Heart right ventricle (tissue), 16 donors: ENCODE data around the gene LCNL1. TPM values are rescaled to one million over a fixed set of nuclear protein-coding genes. Genes with fewer than 3 reads are reported as not detected.

ENCODE experiments used
- ATAC-seq, 8 donors: fragments of 200-7000 bp; cut with Tn5 transposase; one replicate each; pipeline ENCODE4 v1.9.1; 2020; ENCODE audit warnings: mild to moderate bottlenecking in 8 of 8, moderate library complexity in 8 of 8, moderate number of reproducible peaks in 1 of 8
- DNase-seq, 2 donors: peaks; one replicate each; pipeline ENCODE4 v3.0.0-alpha.2; 2020
- H3K27ac ChIP-seq, 10 donors: fragments of 200-600 bp; sonication (generic) in 2 of 10; one replicate each; pipeline versions ENCODE4 v1.5.0 to v1.8.0; 2020 to 2022; ENCODE audit warnings: mild to moderate bottlenecking in 3 of 10
- H3K27me3 ChIP-seq, 7 donors: fragments of 200-600 bp; one replicate each; pipeline ENCODE4 v1.8.0; 2021 to 2022; ENCODE audit warnings: mild to moderate bottlenecking in 2 of 7
- H3K36me3 ChIP-seq, 9 donors: fragments of 200-600 bp; sonication (generic) in 1 of 9; one replicate each; pipeline versions ENCODE4 v1.5.0 to v1.8.0; 2020 to 2022; ENCODE audit warnings: mild to moderate bottlenecking in 2 of 9
- H3K4me1 ChIP-seq, 9 donors: fragments of 200-600 bp; sonication (generic) in 1 of 9; one replicate each; pipeline versions ENCODE4 v1.5.0 to v1.8.0; 2020 to 2022; ENCODE audit warnings: mild to moderate bottlenecking in 4 of 9
- H3K4me3 ChIP-seq, 10 donors: fragments of 200-600 bp; sonication (generic) in 2 of 10; one replicate each; pipeline versions ENCODE4 v1.5.0 to v1.8.0; 2020 to 2022; ENCODE audit warnings: mild to moderate bottlenecking in 7 of 10, moderate library complexity in 2 of 10
- H3K9me3 ChIP-seq, 11 donors: fragments of 200-600 bp in 10 of 11; sonication (generic) in 2 of 11; one replicate each; pipeline versions ENCODE4 v1.5.0 to v1.8.0; 2013 to 2022; ENCODE audit warnings: mild to moderate bottlenecking in 2 of 11, control low read depth in 1 of 11, moderate library complexity in 1 of 11
- WGBS, 2 donors: extraction: QIAGEN DNeasy Blood & Tissue Kit; methylation state at CpG; one replicate each; pipeline ENCODE4 v1.1.7; 2013; ENCODE audit warnings: inconsistent platforms in 1 of 2; 5-methylcytosine and 5-hydroxymethylcytosine counted together
- intact Hi-C, 10 donors: fragments of 100-400 bp; cut with DNase I; formaldehyde crosslinking; loops; one replicate each; pipeline versions ENCODE4 v1.11.1 to v1.14.2; 2022
- polyA plus RNA-seq, 2 donors: library from polyadenylated mRNA; stranded (reverse); fragments of 200-250 nt; gene quantifications; one replicate each; pipeline ENCODE4 v1.2.3, GENCODE V29; 2013
- total RNA-seq, 10 donors: library from RNA; stranded (reverse); fragmentation: NEBNext Ultra II Directional in 3 of 10; extraction: Animal tissue kit (Norgen Biotek cat#: 25700) in 3 of 10; gene quantifications; one replicate each; pipeline versions ENCODE4 v1.2.1 to v1.2.4, GENCODE V29; 2021 to 2023
- TF ChIP-seq, protein P1 (sequence below), 9 donors: fragments of 200-600 bp; sonication (generic) in 2 of 9; IDR thresholded peaks; one replicate each; pipeline versions ENCODE4 v1.5.0 to v1.8.0; 2021 to 2022; ENCODE audit warnings: antibody characterized with exemption in 9 of 9, mild to moderate bottlenecking in 5 of 9, moderate library complexity in 1 of 9
- donor health status: Arrhythmogenic right ventricular cardiomyopathy.
- donor health status: ischemic (EF 13 %, LVEDD 7.1; RV severe dilation, severe dysfunction).
- donor health status: healthy with polysubstance abuse.
- donor health status: DM: no; HTN: yes; CAD: no.
- donor health status: DM: no; HTN: no; CAD: no.
- donor health status: ischemic (EF 25% LVEDD 6.9; RV normal size, moderate dysfunction).
- donor health status: ischemic (EF 25% LVEDD 5.7; RV mildly dilated, moderate dysfunction).
- donor health status: healthy.
- donor health status: DM: yes; HTN: yes; CAD: no.
- donor health status: Ischemic cardiomyopathy.
- donor health status: ischemic (EF 35%, LVEDD 5.7; RV mildly dilated, moderate dysfunction).
- donor health status: nonischemic (EF 11% LVEDD 7.7; RV severe dilation, severe dysfunction).
- donor health status: DM: yes; HTN: yes; CAD: no.
- donor health status: PGD.
- donor health status: ischemic (EF 29% LVEDD 5.4; RV normal size, mild dysfunction).
- donor health status: nonischemic (EF 23%, LVEDD 6.1; RV moderate dilation, normal function).

The LCNL1 gene
- total and polyA plus RNA-seq, 12 donors, result 0.10 to 10.9 (median 6.4) TPM

DNA sequence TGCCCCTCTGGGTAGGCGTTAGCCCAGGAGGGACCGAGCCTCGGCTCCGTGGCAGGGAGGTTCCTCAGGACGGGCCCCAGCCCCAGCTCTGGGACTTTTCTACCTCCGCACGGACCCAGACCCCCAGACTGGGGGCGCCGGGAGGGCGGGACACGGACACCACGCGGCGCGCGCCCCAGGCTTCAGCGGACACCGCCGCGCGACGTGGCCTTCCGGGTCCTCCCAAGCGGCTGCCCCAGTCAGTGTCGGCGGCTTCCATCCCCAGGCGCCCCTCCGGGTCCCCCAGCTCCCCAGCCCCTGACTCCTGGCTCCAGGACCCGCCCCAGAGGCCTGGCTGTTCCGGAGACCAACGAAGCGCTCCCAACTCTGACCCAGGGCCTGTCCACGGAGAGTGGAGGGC is 3.1 kb downstream of the LCNL1 start:
- TF ChIP-seq, protein P1, sequence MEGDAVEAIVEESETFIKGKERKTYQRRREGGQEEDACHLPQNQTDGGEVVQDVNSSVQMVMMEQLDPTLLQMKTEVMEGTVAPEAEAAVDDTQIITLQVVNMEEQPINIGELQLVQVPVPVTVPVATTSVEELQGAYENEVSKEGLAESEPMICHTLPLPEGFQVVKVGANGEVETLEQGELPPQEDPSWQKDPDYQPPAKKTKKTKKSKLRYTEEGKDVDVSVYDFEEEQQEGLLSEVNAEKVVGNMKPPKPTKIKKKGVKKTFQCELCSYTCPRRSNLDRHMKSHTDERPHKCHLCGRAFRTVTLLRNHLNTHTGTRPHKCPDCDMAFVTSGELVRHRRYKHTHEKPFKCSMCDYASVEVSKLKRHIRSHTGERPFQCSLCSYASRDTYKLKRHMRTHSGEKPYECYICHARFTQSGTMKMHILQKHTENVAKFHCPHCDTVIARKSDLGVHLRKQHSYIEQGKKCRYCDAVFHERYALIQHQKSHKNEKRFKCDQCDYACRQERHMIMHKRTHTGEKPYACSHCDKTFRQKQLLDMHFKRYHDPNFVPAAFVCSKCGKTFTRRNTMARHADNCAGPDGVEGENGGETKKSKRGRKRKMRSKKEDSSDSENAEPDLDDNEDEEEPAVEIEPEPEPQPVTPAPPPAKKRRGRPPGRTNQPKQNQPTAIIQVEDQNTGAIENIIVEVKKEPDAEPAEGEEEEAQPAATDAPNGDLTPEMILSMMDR (IDR thresholded peaks at IDR 0.05), result no peak
- H3K27me3 ChIP-seq, result peaks cover 0 to 38% (median 15%) of the 10 kb centered on the region in 7 donors
- no peak overlapping the region for H3K27ac ChIP-seq
- intact Hi-C loops, result no loop called here
- H3K4me1 ChIP-seq, result peaks cover 5 to 45% (median 27%) of the 10 kb centered on the region in 9 donors
- peaks cover 0 to 5% (median 0%) of the 10 kb centered on the region in 11 donors for H3K9me3 ChIP-seq
- DNase-seq (peak in 1 of 2 donors; percentile 15), ATAC-seq (no peak)
- WGBS, 2 donors, result 18 to 25% methylated on average over 31 to 33 of the region's 33 CpGs
- peak overlapping the region in 2 of 10 donors; percentile 14 to 15 for H3K4me3 ChIP-seq
- no peaks in the 10 kb centered on the region for H3K36me3 ChIP-seq

GRCh38 chr9:136988872-136989271 is 6.1 kb downstream of the LCNL1 start:
- intact Hi-C loops, result no loop called here
- Histone ChIP-seq H3K9me3 (peaks cover 0 to 8% (median 0%) of the 10 kb centered on the region in 11 donors), H3K36me3 (peaks cover 0 to 8% (median 0%) of the 10 kb centered on the region in 9 donors), H3K4me3 (no peak overlapping the region), H3K27ac (no peak overlapping the region), H3K4me1 (peaks cover 0 to 41% (median 28%) of the 10 kb centered on the region in 9 donors), H3K27me3 (peaks cover 0 to 30% (median 15%) of the 10 kb centered on the region in 7 donors)
- DNase-seq (no peak), ATAC-seq (no peak)
- TF ChIP-seq, protein P1 (IDR thresholded peaks at IDR 0.05), result no peak
- 95 to 96% methylated on average over 4 of the region's 4 CpGs for WGBS, 2 donors

DNA sequence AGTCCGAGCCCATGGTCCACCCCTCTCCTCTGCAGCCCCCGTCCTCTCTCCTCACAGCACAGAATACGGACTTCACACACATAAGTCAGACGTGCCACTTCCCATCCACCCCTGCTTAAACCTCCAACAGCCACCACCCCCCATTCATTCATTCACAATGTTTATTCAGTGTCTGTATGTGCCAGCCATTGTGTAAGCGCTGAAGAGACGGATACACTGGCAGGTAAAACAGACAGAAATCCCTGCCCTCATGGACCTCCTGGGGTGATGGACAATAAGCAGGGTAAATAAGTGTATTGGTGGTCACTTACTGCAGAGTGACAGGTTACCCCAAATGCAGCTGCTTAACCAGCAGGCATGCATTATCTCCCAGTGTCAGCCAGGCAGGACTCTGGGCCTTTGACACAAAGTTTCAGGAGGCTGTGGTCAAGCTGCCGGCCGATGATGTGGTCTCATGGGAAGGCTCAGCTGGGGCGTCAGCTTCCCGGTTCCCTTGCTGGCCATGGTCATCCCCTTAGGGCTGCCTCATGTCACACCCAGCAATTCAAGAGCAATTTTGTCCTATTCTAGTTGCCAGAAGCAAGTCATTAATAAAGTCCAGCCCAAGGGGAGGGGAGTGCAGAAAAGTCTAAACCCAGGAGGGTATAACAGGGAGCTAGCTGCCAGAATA is 7.6 kb downstream of the LCNL1 start:
- no peak for DNase-seq

More for the DNA sequence above, 7.6 kb downstream of the LCNL1 start:
- Histone ChIP-seq H3K4me3 (no peak overlapping the region), H3K27me3 (peaks cover 0 to 31% (median 18%) of the 10 kb centered on the region in 7 donors), H3K27ac (peak overlapping the region in 1 of 10 donors; percentile 91), H3K4me1 (peaks cover under 1 to 43% (median 35%) of the 10 kb centered on the region in 9 donors), H3K36me3 (peaks cover 0 to 13% (median 0%) of the 10 kb centered on the region in 9 donors), H3K9me3 (peaks cover 0 to 8% (median 0%) of the 10 kb centered on the region in 11 donors)
- intact Hi-C loops, result loop anchor here in 4 of 10 donors (5.0 kb wide), 1 partner anchor 43 kb away; the partner anchor contains the start of gene C8G (in 4 of the 4)
- TF ChIP-seq, protein P1 (IDR thresholded peaks at IDR 0.05), result no peak
- 79 to 85% methylated on average over 10 of the region's 10 CpGs for WGBS, 2 donors
- ATAC-seq, result no peak
